Right lobe of liver (tissue), 6 donors: ENCODE data around the gene SLC34A3. TPM values are rescaled to one million over a fixed set of nuclear protein-coding genes. Genes with fewer than 3 reads are reported as not detected.
"Not testable (repeated sequence)": the region's sequence is repeated elsewhere in the genome, so short reads cannot be mapped to it uniquely, and the experiment has no call there.

Experiments used
- ATAC-seq, 4 donors: fragments of 200-7000 bp; cut with Tn5 transposase; one replicate each; pipeline ENCODE4 v1.9.1; 2020; ENCODE audit warnings: mild to moderate bottlenecking in 4 of 4, moderate library complexity in 4 of 4
- DNase-seq, 3 donors: peaks; one replicate each; pipeline ENCODE4 v3.0.0-alpha.2; 2020
- H3K27ac ChIP-seq, 3 donors: fragments of 200-600 bp; one replicate each; pipeline ENCODE4 v1.8.0; 2022
- H3K27me3 ChIP-seq, 2 donors: fragments of 200-600 bp; one replicate each; pipeline ENCODE4 v1.8.0; 2022
- H3K36me3 ChIP-seq, 4 donors: fragments of 200-600 bp; sonication (generic) in 1 of 4; one replicate each; pipeline versions ENCODE4 v1.5.1 to v1.8.0; 2017 to 2022; ENCODE audit warnings: control low read depth in 1 of 4
- H3K4me1 ChIP-seq, 4 donors: fragments of 200-600 bp; sonication (generic) in 1 of 4; one replicate each; pipeline versions ENCODE4 v1.5.1 to v1.8.0; 2017 to 2022; ENCODE audit warnings: control low read depth in 1 of 4
- H3K4me3 ChIP-seq, 3 donors: fragments of 200-600 bp; one replicate each; pipeline ENCODE4 v1.8.0; 2022
- H3K9me3 ChIP-seq, 4 donors: fragments of 200-600 bp; sonication (generic) in 1 of 4; one replicate each; pipeline versions ENCODE4 v1.5.1 to v1.8.0; 2017 to 2022; ENCODE audit warnings: control low read depth in 1 of 4
- CTCF ChIP-seq, 4 donors: fragments of 200-600 bp in 3 of 4; fragments of 450-650 bp in 1 of 4; IDR thresholded peaks; one replicate each; pipeline versions ENCODE4 v1.5.1 to v1.8.0; 2016 to 2022; ENCODE audit warnings: antibody characterized with exemption in 4 of 4, mild to moderate bottlenecking in 2 of 4
- POLR2A ChIP-seq: fragments of 450-650 bp; IDR thresholded peaks from one replicate; pipeline ENCODE4 v1.6.1; 2017; ENCODE audit warnings: antibody characterized with exemption, mild to moderate bottlenecking
- WGBS: methylation state at CpG from one replicate; pipeline ENCODE4 v1.1.6; 2018; ENCODE audit warnings: low coverage, low lambda C conversion rate; ENCODE audit not compliant: insufficient coverage; ENCODE audit errors: missing lambda C conversion rate; 5-methylcytosine and 5-hydroxymethylcytosine counted together
- intact Hi-C, 2 donors: fragments of 100-400 bp; cut with DNase I; formaldehyde crosslinking; loops; one replicate each; pipeline versions ENCODE4 v1.11.2 to v1.14.1; 2022
- total RNA-seq, 6 experiments: library from RNA; depleted of rRNA in 2 of 6; stranded (reverse); fragments of >200 nt in 2 of 6; fragmentation: NEBNext Ultra II Directional in 3 of 6; extraction: Animal tissue kit (Norgen Biotek cat#: 25700) in 3 of 6; gene quantifications; one replicate each; pipeline versions ENCODE4 v1.1.0 to v1.2.4, GENCODE V29; 2016 to 2023
- donor health status: DM: no; HTN: yes; CAD: no.
- donor health status: DM: no; HTN: no; CAD: no.
- donor health status: DM: no; HTN: no; CAD: no.
- donor health status: DM: no; HTN: yes; CAD: no.
- donor health status: DM: no; HTN: yes; CAD: no.

The SLC34A3 gene
- total RNA-seq, 6 experiments from 2014 or later = not detected

- Histone ChIP-seq H3K4me1 (peaks cover 0 to 20% (median 8%) of the 10 kb centered on the region in 4 donors), H3K27me3 (no peaks in the 10 kb centered on the region), H3K9me3 (no peaks in the 10 kb centered on the region), H3K4me3 (peak overlapping the region; percentile 73 to 75 (median 73)), H3K27ac (peak overlapping the region; percentile 47 to 84 (median 73)), H3K36me3 (peaks cover 0 to 13% (median 8%) of the 10 kb centered on the region in 4 donors)
- DNase-seq (peak; percentile 70 to 79 (median 78)), ATAC-seq (peak; percentile 24 to 41 (median 34))
- intact Hi-C loops = no loop called here
- WGBS = 0% methylated on average over 1 of the region's 58 CpGs
- TF ChIP-seq POLR2A (no peak), CTCF (IDR thresholded peaks at IDR 0.05) (peak in 1 of 4 donors; percentile 12)
Observed at GRCh38 chr9:137240318-137240840, 9.7 kb downstream of the SLC34A3 start.

DNA sequence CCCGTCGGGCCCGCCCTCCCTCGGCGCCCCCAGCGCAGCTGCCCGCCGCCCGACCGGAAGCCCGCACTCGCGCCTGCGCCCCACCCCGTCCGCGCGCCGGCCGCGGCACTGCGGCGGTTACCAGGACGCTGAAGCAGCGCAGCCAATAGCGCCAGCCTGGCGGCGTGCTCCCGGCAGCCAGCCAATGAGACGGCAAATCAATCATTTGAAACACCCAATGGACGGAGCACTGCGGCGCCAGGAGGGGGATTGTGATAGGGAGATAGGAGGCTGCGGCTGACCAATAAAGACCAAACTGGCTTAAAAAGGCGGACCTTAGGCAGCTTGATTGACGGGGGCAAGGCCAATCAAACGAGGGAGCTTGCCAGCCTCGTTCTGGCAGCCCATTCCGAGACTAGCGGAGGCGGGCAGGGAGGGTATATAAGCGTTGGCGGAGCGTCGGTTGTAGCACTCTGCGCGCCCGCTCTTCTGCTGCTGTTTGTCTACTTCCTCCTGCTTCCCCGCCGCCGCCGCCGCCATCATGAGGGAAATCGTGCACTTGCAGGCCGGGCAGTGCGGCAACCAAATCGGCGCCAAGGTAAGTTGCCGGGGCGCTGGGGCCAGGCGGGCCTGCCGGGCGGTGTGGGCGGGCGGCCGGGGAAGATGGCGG lies 10.3 kb downstream of the SLC34A3 start, which contains the start of gene TUBB4B:
Gene TUBB4B (plus strand): TSS at position 447 of the 649 bp plus-strand sequence. CDS start 74 bp downstream, at position 521.
- no peaks in the 10 kb centered on the region for H3K27me3 ChIP-seq
- peak within 1 kb of the TSS; percentile 55 to 84 (median 83) for H3K27ac ChIP-seq
- intact Hi-C loops = no loop called here
- ATAC-seq (peak; percentile 82 to 90 (median 88)), DNase-seq (peak; percentile 99)
- TF ChIP-seq POLR2A (peak; percentile 100), CTCF (IDR thresholded peaks at IDR 0.05) (no peak)
- peak within 1 kb of the TSS; percentile 73 to 95 (median 85) for H3K4me3 ChIP-seq
- peaks cover 0 to 20% (median 8%) of the 10 kb centered on the region in 4 donors for H3K4me1 ChIP-seq
- no peaks in the 10 kb centered on the region for H3K9me3 ChIP-seq
- peaks cover 0 to 13% (median 8%) of the 10 kb centered on the region in 4 donors for H3K36me3 ChIP-seq
- 0% methylated on average over 22 of the region's 67 CpGs for WGBS

GRCh38 chr9:137241490-137242268 lies 11.0 kb downstream of the SLC34A3 start:
- Histone ChIP-seq H3K4me3 (peak overlapping the region; percentile 63 to 95 (median 85)), H3K36me3 (peaks cover 0 to 13% (median 8%) of the 10 kb centered on the region in 4 donors), H3K9me3 (no peaks in the 10 kb centered on the region), H3K4me1 (peaks cover 0 to 19% (median 8%) of the 10 kb centered on the region in 4 donors), H3K27ac (peak overlapping the region; percentile 55 to 83 (median 82)), H3K27me3 (no peaks in the 10 kb centered on the region)
- intact Hi-C loops = no loop called here
- 0% methylated on average over 23 of the region's 83 CpGs for WGBS
- peak in 3 of 4 donors; percentile 16 to 27 (median 20) for ATAC-seq
- TF ChIP-seq POLR2A (no peak), CTCF (IDR thresholded peaks at IDR 0.05) (no peak)
- peak in 2 of 3 donors; percentile 71 to 74 for DNase-seq

- no peaks in the 10 kb centered on the region for H3K9me3 ChIP-seq
- H3K36me3 ChIP-seq = peaks cover 0 to 13% (median 8%) of the 10 kb centered on the region in 4 donors
- WGBS = 38% methylated on average over 12 of the region's 36 CpGs
- no peak for DNase-seq
- ATAC-seq = no peak
- no peaks in the 10 kb centered on the region for H3K27me3 ChIP-seq
- intact Hi-C loops = no loop called here
- peaks cover 0 to 17% (median 8%) of the 10 kb centered on the region in 4 donors for H3K4me1 ChIP-seq
- TF ChIP-seq POLR2A (no peak), CTCF (IDR thresholded peaks at IDR 0.05) (no peak)
- H3K27ac ChIP-seq = peak overlapping the region; percentile 55 to 83 (median 55)
- peak overlapping the region; percentile 63 to 95 (median 85) for H3K4me3 ChIP-seq
Observed at GRCh38 chr9:137242269-137243203, 11.8 kb downstream of the SLC34A3 start.

DNA sequence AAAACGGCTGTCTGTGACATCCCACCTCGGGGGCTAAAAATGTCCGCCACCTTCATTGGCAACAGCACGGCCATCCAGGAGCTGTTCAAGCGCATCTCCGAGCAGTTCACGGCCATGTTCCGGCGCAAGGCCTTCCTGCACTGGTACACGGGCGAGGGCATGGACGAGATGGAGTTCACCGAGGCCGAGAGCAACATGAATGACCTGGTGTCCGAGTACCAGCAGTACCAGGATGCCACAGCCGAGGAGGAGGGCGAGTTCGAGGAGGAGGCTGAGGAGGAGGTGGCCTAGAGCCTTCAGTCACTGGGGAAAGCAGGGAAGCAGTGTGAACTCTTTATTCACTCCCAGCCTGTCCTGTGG lies 12.5 kb downstream of the SLC34A3 start:
- ATAC-seq, H3K9me3 ChIP-seq, intact Hi-C loops, H3K27me3 ChIP-seq, DNase-seq, H3K27ac ChIP-seq, H3K4me3 ChIP-seq: not testable (repeated sequence)
- Histone ChIP-seq H3K4me1 (peaks cover 0 to 17% (median 8%) of the 10 kb centered on the region in 4 donors), H3K36me3 (peaks cover 0 to 13% (median 8%) of the 10 kb centered on the region in 4 donors)
- WGBS = no CpG with 5 or more reads among the region's 18 CpGs
